ENCODE results near the gene RAD1. TPM values are rescaled to one million over a fixed set of nuclear protein-coding genes. Genes with fewer than 3 reads are reported as not detected.

Gene RAD1
- total RNA-seq, 1 donor from 2014 or later = 2.0 TPM

DNA sequence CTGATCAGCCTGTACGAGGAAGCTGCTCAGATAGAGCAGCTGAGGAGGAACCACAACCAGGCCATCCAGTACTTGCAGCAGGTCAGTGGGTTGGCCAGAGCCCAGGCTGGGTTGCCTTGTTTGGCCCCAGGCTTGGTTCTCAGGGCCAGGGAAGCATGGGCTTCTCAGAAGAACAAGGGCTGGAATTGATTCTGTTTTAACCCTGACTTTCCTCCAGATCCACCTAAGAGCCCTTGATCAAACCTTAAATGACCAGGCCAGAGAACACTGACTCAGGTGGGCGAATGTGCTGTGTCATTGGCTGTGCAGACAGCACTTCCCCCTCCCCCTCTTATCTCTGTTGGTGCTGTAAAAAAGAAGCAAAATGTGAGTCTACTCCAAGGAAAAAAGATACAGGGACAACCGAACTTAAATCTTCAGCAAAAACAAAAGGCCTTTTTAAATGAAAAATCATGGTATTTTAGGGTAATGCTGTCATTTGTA lies 48.3 kb downstream of the RAD1 start:
- Histone ChIP-seq H3K36me3 (no peaks in the 10 kb centered on the region), H3K27me3 (no peaks in the 10 kb centered on the region), H3K9me3 (no peaks in the 10 kb centered on the region), H3K27ac (peak overlapping the region in 1 of 2 donors; percentile 43), H3K4me1 (peaks cover 0 to 5% of the 10 kb centered on the region in 2 donors), H3K4me3 (no peak overlapping the region)
- intact Hi-C loops (cut with DNase I) = no loop called here
- TF ChIP-seq, protein P1, sequence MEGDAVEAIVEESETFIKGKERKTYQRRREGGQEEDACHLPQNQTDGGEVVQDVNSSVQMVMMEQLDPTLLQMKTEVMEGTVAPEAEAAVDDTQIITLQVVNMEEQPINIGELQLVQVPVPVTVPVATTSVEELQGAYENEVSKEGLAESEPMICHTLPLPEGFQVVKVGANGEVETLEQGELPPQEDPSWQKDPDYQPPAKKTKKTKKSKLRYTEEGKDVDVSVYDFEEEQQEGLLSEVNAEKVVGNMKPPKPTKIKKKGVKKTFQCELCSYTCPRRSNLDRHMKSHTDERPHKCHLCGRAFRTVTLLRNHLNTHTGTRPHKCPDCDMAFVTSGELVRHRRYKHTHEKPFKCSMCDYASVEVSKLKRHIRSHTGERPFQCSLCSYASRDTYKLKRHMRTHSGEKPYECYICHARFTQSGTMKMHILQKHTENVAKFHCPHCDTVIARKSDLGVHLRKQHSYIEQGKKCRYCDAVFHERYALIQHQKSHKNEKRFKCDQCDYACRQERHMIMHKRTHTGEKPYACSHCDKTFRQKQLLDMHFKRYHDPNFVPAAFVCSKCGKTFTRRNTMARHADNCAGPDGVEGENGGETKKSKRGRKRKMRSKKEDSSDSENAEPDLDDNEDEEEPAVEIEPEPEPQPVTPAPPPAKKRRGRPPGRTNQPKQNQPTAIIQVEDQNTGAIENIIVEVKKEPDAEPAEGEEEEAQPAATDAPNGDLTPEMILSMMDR (IDR thresholded peaks at IDR 0.05) = no peak
- DNase-seq (ENCODE audit: low spot score in 2 of 2) = no peak

DNA sequence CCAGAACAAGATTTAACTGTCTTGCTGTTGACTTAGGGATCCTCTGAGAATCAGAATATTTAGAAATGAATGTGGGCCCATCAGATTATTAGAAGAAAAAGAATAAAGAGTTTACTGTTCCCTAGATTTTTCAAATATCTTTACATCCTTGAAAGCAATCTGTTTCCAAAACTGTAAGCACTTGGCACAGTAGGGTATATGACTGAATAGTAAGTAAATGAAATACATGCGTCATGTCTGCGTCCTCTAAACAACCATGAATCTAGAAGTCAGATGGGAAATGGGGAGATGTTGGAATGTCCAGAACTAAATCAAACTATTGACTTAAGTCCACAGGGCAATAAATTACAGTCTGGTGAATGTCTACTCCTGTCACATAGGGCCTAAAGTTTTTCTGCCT lies 50.2 kb downstream of the RAD1 start:
- H3K27ac ChIP-seq = no peak overlapping the region
- H3K9me3 ChIP-seq = no peaks in the 10 kb centered on the region
- intact Hi-C loops (cut with DNase I) = no loop called here
- no peak overlapping the region for H3K4me3 ChIP-seq
- H3K27me3 ChIP-seq = no peaks in the 10 kb centered on the region
- no peaks in the 10 kb centered on the region for H3K36me3 ChIP-seq
- H3K4me1 ChIP-seq = peaks cover 0 to 5% of the 10 kb centered on the region in 2 donors
- TF ChIP-seq, protein P1 (IDR thresholded peaks at IDR 0.05) = no peak
- DNase-seq (ENCODE audit: low spot score in 2 of 2) = no peak

DNA sequence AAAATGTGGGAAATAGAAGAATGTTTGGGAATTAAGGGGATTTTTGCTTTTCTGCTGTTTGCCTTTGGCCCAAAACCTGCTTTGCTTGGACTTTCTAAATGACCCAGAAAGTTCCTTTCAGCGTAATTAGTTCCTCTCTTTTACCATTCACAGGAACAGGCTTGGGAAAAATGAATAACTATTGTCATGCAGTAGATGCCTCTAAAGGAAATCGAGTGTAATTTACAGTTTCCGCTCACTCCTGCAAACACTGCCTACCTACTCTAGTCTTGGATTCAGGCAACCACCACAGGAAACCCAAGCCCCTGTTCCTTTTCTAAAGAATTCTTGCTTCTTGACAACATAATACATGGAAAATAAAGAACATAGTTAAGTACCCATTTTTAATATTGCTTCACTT lies 51.4 kb downstream of the RAD1 start:
- Histone ChIP-seq H3K27ac (no peak overlapping the region), H3K9me3 (no peaks in the 10 kb centered on the region), H3K27me3 (no peaks in the 10 kb centered on the region), H3K4me3 (no peak overlapping the region), H3K36me3 (no peaks in the 10 kb centered on the region), H3K4me1 (peaks cover 0 to 10% of the 10 kb centered on the region in 2 donors)
- intact Hi-C loops (cut with DNase I) = no loop called here
- DNase-seq (ENCODE audit: low spot score in 2 of 2) = no peak
- TF ChIP-seq, protein P1 (IDR thresholded peaks at IDR 0.05) = no peak

DNA sequence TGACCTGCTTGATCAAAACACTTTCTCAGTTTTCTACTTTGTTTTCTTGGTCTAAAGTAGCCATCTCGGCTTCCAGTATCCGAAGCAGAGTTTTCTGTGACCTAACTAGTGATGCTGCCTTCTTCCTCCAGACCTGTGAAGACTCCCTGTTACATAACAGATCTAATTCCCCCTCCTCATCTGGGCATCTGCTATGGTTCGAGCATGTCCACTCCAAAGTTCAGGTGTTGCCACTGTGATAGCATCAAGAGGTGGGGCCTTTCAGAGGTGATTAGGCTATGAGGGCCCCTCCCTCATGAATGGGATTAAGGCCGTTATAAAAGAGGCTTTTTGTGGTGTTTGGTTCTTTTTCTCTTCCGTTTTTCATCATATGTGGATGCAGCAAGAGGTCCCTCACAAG lies 56.1 kb downstream of the RAD1 start:
- no peaks in the 10 kb centered on the region for H3K9me3 ChIP-seq
- no peak overlapping the region for H3K4me3 ChIP-seq
- no peaks in the 10 kb centered on the region for H3K27me3 ChIP-seq
- DNase-seq (ENCODE audit: low spot score in 2 of 2) = no peak
- H3K36me3 ChIP-seq = no peaks in the 10 kb centered on the region
- TF ChIP-seq, protein P1 (IDR thresholded peaks at IDR 0.05) = no peak
- intact Hi-C loops (cut with DNase I) = no loop called here
- H3K4me1 ChIP-seq = peaks cover 3 to 25% of the 10 kb centered on the region in 2 donors
- H3K27ac ChIP-seq = peak overlapping the region; percentile 22 to 44

DNA sequence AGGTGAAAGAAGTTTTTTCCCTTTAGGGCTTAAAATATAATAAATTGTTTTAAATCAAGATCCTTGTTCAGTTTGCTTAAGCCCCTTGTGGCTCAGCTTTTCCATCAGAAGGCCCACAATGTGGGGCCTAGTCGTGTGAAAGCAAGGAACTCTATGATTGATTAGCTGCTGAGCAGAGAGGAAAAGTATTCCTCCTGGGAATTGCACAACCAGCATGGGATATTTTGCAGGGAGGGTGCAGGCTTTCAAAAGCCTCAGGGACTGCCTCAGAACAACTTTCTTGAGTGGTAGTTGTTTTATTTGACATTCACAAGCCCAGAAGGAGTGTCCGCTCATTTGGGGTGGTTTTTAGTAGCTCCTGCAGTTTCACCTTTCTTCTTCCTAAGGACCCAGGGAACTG lies 56.5 kb downstream of the RAD1 start:
- no peaks in the 10 kb centered on the region for H3K27me3 ChIP-seq
- no peak overlapping the region for H3K4me3 ChIP-seq
- TF ChIP-seq, protein P1 (IDR thresholded peaks at IDR 0.05) = no peak
- peak overlapping the region; percentile 44 to 57 for H3K27ac ChIP-seq
- H3K4me1 ChIP-seq = peaks cover 3 to 25% of the 10 kb centered on the region in 2 donors
- no peaks in the 10 kb centered on the region for H3K9me3 ChIP-seq
- no peaks in the 10 kb centered on the region for H3K36me3 ChIP-seq
- intact Hi-C loops (cut with DNase I) = no loop called here
- DNase-seq (ENCODE audit: low spot score in 2 of 2) = peak in 1 of 2 donors; percentile 68

DNA sequence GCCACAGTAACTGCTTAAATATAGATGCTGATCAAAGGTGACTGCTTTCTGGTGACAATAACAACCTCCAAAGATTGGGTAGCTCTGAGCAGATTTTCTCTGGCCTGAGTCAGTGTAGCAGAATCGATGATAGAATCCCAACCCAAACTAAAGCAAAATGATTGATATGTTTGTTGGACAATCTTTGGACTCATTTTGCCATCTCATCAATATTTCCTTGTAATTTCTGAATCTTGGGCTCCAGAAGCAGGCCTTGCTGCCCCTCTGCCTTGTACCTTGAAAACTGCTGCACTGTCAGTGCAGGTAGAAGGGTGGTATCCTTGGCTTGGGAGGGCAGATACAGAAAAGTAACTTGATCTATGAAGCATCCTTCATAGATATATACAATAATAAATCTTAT lies 57.4 kb downstream of the RAD1 start:
- H3K9me3 ChIP-seq = no peaks in the 10 kb centered on the region
- H3K4me1 ChIP-seq = peaks cover 3 to 25% of the 10 kb centered on the region in 2 donors
- intact Hi-C loops (cut with DNase I) = no loop called here
- H3K36me3 ChIP-seq = no peaks in the 10 kb centered on the region
- DNase-seq (ENCODE audit: low spot score in 2 of 2) = no peak
- H3K27me3 ChIP-seq = no peaks in the 10 kb centered on the region
- no peak overlapping the region for H3K4me3 ChIP-seq
- TF ChIP-seq, protein P1 (IDR thresholded peaks at IDR 0.05) = no peak
- H3K27ac ChIP-seq = peak overlapping the region; percentile 44 to 57
